GM18511 (cell line): ENCODE data around the gene WWC1.
A peak's percentile ranks its signal among the peaks of the same experiment; 100 is the strongest.

Source experiments
- ATAC-seq: cut with Tn5 transposase; IDR thresholded peaks from one replicate; pipeline ENCODE4 v1.9.1; 2021; ENCODE audit warnings: mild to moderate bottlenecking, moderate library complexity; ENCODE audit not compliant: unreplicated experiment

The WWC1 gene

DNA sequence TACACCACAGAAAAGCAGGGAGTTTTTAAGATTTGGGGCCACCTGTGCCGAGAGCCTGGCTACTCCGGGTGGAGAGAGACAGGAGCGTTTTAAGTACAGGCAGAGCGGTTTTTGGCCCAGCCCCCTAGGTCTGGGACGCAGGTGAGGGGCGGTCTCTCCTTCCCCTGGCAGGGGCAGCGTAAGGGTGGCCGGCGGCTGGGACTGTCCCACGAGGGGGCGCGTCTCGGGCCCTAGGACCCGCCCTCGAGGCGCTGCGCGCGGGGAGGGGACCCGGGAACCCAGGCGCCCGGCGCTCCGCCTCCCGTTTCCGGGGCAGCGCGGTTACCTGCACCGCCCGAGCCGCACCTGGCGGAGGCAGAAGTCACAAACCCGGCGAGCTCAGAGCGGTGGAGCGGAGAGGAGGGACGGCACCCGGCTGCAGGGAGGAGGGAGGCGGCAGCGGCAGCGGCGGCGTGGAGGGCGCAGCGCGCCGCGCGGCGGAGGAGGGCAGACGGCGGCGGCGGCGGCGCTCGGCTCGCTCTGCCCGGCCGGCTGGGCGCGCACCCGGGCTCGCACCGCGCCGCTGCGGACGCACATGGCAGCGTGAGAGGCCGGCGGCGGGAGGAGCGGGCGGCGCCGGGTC, at the start of gene WWC1:
Gene WWC1, plus strand, starts transcription at position 304 of the 622 bp plus-strand sequence. CDS start 508 bp downstream, outside the sequence.
- peak; percentile 79 for ATAC-seq

DNA sequence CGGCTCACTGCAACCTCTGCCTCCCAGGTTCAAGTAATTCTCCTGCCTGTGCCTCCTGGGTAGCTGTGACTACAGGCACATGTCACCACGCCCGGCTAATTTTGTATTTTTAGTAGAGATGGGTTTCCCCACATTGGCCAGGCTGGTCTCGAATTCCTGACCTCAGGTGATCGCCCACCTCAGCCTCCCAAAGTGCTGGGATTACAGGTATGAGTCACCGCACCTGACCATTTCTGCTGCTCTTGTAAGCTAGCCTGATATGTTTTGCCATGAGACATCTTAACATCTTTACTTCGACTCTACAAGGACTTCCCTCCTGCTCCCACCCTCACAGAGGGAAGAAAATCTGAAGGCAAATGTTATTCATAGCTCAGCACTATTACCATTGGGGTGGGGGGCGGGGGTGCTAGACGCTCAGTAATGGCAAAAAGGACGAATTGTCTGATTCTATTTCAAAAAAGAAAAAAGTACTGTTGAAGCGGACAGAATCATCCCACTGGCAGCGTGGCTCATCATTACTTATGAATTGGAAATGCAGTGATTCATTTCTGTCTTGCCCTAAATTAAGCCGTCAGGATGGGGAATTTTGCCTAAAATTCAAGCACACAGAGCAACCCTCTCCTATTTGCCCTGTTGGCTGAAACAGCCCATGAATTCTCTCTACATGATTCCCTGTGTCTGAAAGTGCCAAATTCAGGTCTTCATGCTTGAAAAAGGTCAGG, 46.4 kb upstream of the WWC1 start:
- ATAC-seq: no peak

DNA sequence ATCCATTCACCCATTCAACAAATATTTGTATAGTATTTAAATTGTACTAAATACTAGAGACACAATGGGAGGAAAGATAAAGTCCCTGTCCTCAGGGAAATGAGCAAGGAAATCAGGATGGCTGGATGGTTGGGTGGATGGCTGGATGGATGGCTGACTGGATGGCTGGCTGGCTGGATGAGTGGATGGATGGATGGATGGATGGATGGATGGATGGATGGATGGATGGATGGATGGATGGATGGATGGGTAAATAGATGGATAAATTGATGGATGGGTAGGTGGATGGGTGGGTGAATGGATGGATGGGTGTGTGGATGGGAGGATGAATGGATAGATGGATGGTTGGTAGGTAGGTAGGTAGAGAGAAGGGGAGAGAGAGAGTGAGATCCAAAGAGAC, 41.5 kb upstream of the WWC1 start:
- no peak for ATAC-seq

DNA sequence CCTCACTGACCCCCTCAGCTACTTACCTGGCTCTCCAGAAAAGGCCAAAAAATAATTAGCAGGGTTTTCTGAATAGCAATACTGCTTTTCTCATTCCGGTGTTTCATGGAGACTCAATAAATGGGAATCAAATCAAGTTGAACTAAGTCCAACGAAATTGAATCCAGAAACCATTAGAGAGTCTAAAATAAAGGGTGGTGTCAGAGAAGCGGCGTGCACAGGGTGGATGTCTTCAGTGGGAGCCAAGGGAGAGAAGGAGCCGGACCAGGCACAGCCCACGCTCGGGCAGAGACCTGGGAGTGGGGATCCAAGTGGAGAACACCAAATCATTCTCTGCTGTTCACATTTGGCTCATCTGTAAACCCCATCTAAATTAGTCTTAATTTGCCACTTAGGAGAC, 40.2 kb upstream of the WWC1 start:
- ATAC-seq: no peak

DNA sequence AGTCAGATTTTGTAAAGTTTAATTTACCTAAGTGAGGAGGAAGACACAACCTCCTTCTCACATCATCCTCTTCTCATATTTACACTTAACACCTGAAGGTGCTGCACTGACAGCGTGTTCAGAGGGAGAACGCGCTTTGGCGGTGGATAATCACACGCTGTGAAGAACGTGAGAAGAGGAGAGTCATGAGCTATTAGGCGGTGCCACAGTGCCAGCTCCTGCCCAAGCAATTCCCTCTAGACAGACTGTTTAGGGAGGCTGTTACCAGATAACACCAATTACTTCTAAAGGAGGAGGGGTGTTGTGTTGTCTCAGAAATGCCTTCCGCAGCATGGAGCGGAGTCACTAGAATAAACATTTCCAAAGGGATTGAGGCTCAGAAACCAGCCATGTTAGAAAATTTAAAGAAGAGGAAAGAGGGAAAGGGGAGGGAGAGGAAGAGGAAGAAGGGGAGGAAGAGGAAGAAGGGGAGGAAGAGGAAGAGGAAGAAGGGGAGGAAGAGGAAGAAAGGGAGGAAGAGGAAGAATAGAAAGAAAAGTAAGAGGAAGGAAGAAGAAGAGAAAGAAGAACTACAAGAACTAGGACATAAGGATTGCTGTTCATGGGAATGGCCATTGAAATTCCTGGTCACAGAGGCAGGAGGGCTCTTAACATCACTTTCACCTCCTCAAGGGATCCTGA, 37.3 kb upstream of the WWC1 start:
- no peak for ATAC-seq

DNA sequence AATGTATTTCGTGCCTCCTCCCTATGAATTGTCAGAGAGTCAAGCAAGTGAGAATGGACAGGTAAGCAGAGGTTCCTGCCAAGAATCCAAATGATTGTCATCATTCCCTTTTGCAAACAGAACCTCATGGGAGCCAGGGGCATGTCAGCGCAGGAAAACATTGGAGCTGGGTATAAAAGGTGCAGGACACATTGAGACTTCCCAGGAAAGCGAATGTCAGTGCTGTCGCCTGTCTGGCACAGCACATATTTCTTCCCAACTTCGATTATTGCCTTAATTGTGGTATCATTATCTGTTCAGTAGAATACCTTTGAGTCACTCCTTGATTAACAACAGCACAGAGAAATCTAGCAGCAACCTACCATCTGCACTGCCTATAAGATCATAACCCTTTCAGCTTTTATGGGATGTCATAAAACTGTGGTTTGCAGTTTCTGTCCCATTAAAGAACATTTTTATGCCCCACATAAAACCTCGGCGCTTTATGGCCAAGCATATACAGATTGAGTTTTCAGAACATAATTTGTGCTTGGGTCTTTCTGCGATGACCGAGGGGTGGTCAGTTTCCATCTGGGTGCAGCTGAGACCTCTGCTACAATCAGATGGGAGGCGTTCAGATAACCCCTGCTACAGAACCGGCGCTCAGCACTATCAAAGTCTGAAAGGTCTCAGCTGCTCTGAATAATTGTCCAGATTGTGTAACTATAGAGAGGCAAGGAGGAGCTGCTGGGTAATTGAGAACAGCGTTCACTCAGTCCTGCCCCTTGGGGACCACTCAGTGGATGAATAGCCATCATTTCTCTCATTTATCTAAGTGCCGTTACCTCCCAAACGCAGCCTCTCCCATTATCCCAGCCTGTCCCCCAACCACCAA, 30.9 kb upstream of the WWC1 start:
- no peak for ATAC-seq

DNA sequence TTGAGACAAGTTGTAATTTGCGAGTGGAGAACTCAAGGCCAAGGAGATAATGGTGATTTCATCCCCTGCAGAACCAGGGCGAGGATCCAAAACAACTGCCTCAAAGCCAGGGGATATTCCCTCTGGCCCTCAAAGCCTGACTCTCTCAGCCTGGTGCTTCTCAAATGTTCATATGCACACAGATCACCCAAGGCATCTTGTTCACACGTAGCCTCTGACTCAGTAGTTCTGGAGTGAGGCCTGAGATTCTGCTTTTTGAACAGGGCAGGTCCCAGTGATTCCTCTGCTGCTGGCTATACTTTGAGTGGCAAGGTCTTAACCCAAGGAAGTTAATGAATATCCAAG, 30.2 kb upstream of the WWC1 start:
- no peak for ATAC-seq

DNA sequence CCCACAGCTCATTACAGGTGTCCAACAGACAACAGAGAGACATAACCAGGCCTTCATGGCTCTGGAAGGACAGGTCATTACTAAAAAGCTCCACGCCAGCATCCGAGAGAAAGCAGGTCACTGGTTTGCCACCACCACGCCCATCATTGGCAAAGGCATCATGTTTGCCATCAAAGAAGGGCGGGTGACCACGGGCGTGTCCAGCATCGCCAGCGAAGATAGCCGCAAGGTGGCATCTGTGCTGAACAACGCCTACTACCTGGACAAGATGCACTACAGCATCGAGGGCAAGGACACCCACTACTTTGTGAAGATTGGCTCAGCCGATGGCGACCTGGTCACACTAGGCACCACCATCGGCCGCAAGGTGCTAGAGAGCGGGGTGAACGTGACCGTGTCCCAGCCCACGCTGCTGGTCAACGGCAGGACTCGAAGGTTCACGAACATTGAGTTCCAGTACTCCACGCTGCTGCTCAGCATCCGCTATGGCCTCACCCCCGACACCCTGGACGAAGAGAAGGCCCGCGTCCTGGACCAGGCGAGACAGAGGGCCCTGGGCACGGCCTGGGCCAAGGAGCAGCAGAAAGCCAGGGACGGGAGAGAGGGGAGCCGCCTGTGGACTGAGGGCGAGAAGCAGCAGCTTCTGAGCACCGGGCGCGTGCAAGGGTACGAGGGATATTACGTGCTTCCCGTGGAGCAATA, 29.3 kb upstream of the WWC1 start:
- no peak for ATAC-seq

DNA sequence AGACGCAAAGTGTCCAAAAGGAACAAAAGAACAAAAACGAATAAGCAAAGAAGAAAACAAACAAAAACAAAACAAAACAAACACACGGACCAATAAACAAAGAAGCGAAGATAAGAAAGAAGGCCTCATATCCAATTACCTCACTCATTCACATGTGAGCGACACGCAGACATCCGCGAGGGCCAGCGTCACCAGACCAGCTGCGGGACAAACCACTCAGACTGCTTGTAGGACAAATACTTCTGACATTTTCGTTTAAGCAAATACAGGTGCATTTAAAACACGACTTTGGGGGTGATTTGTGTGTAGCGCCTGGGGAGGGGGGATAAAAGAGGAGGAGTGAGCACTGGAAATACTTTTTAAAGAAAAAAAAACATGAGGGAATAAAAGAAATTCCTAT, 28.3 kb upstream of the WWC1 start:
- ATAC-seq: no peak

DNA sequence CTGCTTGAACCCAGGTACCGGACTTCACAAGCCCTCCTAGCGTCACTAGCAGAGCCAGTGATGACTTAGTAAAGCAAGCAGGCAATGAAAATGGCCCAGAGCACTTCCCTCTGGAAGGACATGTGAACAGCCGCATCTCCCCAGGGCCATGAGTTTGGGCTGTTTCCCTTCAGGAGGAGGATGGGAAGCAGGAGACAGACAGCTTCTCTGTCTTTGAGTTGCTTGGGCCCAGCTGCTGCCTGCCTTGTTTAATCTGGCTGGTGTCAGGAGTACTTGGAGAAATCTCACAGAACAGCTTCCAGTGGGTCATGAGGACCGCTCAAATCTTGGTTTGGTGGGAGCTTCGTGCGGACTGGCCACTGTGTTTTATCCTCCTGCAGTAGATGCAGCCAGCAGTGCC, 25.4 kb upstream of the WWC1 start:
- no peak for ATAC-seq

DNA sequence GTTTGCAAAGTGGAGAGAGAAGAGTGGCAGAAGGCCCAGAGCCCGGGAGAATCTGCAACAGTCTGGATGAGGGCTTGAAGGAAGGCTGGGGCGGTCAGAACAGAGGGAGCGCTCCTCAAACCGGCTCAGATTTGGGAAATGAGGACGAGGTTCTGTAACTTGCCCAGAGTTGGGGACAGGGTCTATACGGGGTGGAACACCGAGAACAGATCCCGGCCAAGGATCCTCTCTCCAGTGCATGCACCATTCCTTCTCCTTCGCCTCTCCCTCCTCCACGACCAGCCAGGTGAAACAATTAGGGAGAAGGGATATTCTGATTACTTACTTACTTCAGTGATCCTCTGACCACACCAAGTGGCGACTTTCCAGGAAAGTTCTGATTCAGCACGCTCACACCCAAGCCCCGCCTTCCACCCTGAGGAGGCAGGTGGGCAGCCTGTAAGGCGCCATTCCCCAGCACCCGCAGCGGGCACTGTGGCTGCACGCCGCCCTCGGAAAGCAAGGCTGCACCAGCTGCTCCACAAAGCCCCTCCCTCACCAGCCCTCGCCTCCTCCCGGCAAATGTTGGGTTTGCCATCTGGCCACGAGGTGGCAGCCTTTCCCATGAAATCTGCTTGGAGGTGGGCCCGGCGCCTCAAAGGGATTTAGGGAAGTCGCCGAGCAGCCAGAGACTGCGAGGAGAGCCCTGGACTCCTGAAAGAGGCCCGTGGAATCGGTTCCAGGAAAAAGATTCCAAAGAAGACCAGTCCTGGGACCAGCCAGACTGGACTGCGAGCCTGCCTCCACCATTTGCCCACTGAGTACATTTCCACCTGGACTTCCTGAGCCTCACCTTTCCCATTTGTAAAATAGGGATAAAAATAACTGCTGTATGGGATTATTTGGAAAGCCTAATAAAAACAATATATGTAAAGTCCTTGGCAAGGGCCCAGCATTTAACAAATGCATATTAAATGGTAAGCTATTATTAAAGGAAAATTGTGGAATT, 22.2 kb upstream of the WWC1 start:
- peak; percentile 89 for ATAC-seq

DNA sequence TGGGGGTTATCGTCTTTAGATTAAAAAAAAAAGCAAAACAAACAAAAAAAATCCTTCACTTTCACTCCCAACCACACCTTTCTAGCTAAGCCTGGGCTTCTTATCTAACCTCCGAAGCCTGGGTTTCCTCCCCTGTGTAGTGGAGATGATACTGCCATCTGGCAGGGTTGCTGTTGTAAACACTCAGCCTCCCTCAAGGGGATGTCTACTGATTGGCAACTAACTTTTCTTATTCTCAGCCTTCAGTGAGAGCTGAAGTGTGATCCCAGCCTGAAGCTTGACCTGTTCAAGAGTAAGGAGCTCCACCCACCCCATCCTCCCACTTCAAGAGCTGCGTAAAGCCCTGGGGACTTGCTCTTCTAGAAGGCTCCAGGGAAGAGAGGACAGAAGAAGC, 21.5 kb upstream of the WWC1 start:
- ATAC-seq: peak; percentile 33

DNA sequence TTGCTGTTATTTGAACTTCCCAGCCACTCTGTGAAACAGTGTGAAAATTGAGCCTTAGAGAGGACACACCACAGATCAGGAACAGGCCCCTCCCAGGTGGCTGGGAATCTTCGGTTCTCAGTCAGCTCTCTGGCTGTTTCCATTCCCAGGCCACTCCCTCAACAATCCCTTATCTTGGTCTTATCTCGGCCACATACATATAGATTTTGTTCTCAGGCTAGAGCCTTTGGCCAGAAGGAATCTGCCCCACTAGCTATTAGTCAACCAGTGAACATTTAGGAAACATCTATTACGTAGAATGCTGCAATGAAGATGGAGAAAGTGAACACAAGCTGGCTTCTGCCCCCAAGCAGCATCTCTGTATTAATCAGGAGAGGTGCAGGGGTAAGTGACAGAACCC, 21.0 kb upstream of the WWC1 start:
- no peak for ATAC-seq

DNA sequence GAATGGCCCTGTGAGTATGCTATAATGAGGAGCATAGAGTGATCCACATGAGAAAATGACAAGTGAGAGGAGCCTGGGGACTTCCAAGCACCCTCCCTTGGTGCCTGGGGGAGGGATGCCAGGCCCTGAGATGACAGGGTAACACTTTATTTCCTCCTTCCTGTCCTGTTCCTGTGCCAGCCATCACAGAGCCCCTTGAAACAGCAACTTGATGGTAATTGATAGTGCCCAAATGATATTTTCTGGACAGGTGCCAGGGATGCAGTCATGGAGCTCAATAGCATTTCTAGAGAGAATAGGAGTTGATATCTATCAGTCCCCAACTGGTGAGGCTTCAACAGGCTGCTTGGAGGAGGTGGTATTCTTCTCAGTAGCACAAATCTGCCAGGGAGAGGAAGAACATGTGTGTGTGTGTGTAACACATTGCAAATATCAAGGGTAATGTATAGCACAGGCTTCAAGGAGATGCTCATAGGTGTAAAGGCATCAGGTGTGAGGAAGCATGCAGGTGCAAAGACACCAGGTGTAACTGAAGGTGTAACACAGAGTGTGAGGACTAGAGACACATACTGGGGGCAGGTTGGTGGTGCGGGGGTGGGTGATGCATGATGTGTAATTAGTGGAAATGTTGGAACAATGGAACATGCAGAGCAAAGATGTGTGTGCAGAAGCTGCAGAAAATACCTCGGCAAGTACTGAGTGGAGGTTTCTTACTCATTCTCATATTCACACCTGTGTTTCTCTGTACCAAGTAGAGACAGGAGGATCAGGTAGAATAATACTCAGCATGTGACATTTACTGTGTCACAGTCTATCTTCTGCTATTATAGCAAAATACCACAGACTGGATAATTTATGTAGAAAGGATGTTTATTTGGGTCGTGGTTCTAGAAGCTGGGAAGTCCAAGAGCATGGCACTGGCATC, 18.1 kb upstream of the WWC1 start:
- no peak for ATAC-seq

DNA sequence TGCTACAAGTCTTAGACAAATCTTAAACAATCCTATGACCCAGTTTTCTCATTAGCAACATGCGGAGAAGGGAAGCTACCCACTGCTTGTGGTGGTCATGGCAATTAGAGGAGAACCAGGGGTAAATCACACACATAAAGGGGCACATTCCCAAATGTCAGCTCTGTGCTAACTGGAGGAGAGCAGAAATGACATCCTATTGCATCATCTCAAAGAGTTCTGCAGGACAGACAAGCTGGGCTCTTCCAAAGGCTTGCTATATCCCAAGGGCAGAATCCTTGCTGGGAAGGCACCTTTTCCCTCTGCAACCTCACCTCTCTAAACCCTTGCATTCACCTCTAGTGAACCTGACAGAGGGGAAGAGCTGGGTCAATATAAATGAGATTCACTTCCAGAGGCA, 17.0 kb upstream of the WWC1 start:
- no peak for ATAC-seq

DNA sequence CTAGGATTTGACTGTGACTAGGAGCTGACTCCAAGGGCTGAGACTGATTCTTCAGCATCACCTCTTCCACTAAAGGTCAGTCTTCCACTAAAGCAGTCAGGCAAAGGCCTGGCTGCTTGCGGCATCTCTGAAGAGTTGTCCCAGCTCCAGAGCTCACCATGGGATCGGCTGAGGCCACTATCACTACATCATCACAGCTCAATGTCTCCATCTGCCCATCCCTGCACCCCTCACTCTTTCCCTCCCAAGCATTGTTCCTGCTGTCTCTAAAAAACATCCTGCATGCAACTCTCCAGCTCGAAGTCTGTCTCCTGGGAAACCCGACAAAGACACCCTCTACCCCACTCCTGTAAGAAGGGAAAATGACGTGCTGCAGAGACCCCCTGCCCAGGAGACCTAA, 15.5 kb upstream of the WWC1 start:
- ATAC-seq: no peak

DNA sequence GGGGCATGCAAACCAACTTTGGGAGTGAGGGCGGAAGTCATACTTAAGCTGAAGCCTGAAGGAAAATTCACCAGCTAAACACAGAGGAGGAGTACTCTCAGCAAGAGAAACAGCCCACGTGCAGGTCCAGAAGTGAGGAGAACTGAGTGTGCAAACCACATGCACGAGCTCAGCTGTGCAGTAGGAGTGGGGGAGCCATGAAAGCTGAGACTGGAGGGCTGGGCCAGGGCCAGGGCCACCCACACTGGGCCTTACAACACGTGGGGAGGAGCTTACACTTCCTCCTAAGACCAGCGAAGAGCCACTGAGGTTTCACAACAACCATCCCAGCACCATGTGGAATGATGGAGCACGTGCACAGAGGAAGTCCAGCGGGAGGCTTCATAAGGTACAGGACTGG, 9.3 kb upstream of the WWC1 start:
- no peak for ATAC-seq

DNA sequence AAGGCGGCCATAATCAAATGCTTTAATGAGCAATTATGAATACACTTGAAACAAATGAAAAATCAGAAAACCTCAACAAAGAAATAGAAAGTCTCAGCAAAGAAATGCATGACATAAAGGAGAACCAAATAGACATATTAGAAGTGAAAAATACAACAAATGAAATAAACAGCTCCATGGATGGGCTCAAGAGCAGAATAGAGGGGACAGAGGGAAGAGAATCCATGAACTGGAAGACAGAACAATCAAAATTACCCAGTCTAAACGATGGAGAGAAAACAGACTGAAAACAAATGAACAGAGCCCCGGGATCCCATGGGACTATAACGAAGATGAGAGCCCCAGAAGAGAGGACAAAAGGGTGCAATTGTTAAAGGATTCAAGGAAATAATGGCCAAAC, 6.6 kb upstream of the WWC1 start:
- no peak for ATAC-seq

DNA sequence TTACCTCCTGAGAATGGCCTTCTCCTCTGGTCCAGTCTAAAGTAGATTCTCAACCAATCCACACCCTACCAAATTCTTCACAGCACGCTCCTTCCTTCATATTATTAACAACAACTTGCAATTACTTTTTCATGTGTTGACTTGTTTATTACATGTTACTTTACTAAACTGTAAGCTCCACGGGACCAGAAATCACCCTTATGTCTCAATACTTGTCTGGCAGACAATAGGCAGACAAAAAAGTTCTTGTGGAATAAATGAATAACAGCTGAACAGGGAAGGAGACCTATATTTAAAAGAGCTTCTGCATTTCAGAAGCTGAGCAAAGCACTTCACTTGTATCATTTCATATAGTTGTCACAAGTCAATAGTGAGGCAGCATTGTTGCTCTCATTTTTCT, 5.7 kb upstream of the WWC1 start:
- ATAC-seq: no peak
